ENCODE data around the gene CLIC5. TPM values are rescaled to one million over a fixed set of nuclear protein-coding genes. Genes with fewer than 3 reads are reported as not detected.

CLIC5 gene
- polyA plus RNA-seq, 4 donors = 18.6 to 197 (median 191) TPM

DNA sequence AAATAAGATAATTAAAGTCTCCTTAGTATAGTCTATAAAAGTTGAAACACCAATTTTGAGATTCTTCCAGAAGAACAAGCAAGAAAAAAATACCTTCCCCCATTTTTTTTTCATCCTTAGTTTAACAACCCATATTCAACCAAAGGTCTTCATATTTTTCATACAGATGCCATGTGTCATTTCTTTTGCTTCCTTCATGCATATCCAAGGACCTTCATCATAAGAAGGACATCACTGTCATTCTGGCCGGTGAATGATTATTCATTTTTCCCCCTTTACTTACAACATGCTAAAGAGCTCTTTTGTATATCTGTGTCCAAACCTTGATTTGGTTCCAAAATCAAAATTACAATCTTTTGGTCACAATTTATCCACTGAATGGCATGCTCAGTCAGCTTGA lies 21.3 kb upstream of the CLIC5 start:
- no peak for DNase-seq (ENCODE audit: low read depth in 4 of 4, low spot score in 3 of 4)

DNA sequence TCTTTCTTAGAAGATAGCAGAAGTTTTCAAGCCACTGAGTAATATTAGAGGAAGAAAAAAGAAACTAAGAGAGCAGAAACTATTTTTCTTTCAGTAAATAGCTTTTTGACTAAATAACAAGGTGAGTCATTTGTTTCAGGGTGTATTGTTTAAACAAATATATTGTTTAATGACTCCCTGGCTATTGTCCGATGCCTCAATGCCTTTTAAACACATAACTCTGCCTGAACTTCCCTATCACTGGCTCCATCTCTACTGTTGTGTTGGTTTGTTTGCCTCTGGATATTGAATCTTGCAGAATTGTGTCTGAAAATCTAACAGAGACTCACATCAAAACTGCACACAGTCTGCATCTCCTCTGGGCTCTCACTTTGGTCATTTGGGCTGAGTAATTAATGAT lies 19.6 kb upstream of the CLIC5 start:
- DNase-seq (ENCODE audit: low read depth in 4 of 4, low spot score in 3 of 4) = no peak

DNA sequence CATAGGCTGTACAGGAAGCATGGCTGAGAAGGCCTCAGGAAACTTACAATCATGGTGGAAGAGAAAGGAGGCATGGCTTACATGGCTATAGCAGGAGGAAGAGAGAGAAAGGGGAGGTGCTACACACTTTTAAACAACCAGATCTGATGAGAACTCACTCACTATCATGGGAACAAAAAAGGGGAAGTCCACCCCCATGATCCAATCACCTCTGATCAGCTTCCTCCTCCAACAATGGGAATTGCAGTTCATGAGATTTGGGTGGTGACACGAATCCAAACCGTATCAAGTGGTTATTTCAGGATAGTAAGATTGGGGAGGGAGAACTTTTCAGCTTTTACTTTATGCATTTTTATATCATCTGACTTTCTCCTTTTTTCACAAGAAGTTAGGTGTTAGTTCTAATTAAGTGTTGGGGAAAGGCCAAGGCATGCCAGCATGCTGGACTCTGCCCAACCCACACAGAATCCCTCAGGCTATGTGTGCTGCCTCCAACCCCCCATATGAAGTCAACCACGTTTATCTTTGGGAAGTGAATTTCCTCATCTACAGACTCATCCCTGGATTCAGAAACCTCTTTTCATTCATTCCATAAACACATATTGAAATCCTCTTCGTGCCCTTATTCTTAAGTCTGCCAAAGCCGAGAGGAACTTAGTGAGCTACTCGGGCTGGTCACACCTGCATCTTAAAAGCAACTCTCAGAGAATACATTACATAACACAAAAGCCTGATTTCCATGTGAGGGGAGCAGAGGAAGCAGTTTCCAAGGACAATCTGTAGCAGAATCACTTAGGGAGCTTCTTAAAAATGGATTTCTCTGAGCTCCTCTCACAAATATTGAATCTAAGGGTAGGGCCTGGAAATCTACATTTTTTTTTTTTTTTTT lies 16.7 kb upstream of the CLIC5 start:
- no peak for DNase-seq (ENCODE audit: low read depth in 4 of 4, low spot score in 3 of 4)

DNA sequence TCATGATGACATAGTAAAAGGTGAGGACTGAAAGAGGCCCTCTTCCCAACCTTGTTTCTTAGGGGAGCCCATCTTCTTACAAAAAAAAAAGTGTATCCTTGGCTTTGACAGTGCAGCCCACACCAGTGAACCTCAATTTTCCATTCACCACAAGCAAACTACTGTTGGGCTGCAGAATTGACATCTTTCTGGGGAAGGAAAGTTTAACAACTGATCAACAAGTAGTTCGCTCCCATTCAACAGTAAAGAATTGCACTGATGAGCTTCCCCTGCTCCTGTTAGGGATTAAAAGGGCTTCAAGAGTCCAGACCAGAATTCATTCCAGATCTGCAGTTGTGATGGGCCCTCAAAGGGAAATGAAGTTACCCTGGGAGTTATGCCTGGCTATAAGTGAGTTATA lies 13.9 kb upstream of the CLIC5 start:
- no peak for DNase-seq (ENCODE audit: low read depth in 4 of 4, low spot score in 3 of 4)

DNA sequence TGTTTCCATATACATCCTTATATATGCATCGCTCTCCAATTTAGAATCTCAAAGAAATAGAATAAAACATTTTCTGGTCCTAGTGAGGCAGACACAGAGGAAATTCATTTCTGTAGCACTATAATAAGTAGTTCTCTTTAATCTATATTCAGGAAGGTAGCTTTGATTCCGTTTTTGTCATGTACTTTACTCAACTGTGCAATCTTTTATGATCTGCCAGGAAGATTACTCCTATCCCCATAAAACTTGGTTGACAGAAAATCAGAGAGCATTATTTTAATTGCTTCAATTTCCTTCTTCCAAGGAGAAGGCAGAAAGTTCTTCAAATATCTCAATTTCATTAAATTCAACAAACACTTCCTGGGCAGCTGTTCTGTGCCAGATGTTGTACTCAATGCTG lies 10.6 kb upstream of the CLIC5 start:
- DNase-seq (ENCODE audit: low read depth in 4 of 4, low spot score in 3 of 4) = no peak

DNA sequence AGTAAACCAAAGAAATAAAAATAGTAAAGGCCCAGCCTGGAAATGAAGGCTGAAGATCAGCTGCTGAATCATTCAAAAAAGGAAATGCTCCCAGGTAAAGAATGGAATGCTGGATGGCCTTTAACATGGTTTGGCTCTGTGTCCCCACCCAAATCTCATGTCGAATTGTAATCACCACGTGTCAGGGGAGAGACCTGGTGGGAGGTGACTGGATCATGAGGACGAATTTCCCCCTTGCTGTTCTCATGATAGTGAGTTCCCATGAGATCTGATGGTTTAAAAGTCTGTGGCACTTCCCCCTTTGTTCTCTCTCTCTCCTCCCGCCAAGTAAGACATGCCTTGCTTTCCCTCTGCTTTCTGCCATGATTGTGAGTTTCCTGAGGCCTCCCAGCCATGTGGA lies 9.9 kb upstream of the CLIC5 start:
- no peak for DNase-seq (ENCODE audit: low read depth in 4 of 4, low spot score in 3 of 4)

DNA sequence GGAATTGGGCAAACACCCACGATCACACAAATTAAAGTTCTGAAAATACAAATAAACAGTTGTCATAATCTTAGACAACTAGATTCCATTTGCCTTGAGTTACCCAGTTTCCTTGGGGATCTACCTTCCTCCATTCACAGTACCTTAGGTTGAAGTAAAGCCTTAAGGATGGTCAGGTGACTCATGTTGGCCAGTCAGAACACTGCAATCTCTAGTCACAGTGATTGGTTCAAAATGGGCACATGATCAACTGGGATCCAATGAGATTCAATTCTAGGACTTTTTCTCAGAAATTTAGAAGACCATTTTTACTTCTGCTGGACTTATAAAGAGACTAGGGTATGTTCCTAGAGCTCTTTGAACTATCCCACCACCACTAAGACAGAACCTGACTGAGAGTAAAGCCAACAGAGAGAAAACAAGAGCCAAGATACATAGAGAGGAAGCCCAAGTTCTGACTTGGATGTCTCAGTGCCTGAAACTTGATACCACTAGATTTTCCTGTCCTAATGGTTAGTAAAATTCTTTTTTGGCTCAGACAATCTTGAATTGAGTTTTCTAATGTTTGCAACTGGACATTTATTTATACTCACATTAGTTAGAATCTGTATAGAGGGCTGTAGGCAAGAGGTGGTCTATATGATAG lies 8.6 kb upstream of the CLIC5 start:
- DNase-seq (ENCODE audit: low read depth in 4 of 4, low spot score in 3 of 4) = no peak

DNA sequence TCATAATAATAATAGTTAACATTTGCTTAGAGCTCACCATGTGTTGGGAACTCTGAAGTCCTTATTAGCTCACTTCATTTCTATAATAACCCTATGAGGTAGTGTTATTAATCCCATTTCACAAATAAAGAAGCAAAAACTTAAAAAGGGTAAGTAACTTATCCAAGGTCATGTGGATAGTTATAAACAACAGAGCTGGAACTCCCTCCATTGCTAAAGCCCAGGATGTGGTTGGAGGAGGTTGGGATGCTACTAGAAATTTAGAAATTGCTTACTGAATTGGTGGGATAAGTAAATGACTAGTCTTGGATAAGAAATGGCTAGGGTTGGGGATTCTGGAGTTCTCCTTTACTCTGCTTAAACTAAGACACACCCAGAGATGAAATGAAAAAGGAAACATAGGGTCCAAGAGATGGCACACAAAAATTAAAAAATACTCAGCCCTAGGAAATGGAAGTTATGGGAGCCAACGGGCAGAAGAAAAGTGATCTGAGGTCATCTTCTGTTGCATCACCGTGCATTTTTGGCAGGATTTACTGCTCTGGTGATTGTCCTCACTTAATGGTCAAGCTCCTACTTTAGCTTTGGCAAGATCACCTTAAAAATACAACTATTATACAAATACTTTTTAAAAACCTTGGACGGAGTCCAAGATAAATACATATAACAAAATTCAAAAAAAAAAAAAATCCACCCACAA lies 7.7 kb upstream of the CLIC5 start:
- DNase-seq (ENCODE audit: low read depth in 4 of 4, low spot score in 3 of 4) = no peak

DNA sequence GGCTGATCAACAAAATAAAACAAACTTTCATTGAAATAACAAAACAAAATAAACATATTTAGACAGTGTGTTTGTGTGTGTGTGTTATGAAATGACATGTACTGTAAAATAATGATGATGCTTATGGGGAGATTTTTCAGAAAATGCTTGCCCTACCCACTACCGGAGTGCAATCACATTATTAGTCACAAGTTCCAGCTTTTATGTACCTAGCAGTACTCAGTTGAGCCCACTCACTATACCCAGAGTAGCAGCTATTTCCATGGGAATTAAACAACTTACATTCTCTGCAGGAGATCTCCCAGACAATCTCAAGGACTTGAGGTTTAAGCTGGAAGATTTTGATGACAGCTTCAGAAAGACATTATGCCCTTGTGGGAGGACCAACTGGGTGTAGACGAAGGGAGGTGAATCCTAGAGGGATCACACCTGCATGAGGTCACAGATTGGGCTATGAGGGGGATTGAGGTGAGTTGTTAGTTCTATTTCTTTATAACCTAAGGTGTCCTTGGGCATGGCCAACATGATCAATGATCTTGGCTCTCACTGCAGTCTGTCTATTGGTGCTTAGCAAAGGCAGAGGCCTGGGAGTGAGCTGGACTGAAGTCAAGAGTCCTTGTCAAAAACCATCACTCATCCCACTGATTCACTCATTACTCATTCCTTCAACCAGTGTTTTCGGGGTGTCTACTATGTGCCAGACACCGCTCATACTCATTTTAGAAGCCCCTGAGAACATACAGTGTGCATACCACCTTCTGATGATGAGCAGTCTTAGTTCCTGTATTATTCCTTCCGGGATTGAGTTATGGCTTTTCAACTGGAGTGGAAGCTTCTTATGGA lies 6.7 kb upstream of the CLIC5 start:
- no peak for DNase-seq (ENCODE audit: low read depth in 4 of 4, low spot score in 3 of 4)

DNA sequence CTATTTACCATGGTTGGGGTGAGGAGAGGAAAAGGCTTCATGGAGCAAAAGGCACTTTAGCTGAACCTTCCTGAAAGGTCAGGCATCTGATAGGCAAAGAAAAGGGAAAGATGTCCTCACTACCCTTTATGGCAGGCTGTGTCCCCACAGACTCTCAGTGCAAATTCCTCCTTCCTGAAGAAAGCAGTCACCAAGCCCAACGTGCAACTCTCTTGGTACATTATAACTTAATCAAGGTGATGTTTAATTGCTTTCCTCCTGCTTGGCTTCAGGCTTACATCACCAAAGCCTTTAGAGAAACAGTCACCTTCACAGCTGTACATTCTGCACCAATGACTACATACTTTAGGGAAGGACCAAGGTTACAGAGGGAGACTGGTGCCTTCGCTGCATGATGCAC lies 2.1 kb upstream of the CLIC5 start:
- no peak for DNase-seq (ENCODE audit: low read depth in 4 of 4, low spot score in 3 of 4)

DNA sequence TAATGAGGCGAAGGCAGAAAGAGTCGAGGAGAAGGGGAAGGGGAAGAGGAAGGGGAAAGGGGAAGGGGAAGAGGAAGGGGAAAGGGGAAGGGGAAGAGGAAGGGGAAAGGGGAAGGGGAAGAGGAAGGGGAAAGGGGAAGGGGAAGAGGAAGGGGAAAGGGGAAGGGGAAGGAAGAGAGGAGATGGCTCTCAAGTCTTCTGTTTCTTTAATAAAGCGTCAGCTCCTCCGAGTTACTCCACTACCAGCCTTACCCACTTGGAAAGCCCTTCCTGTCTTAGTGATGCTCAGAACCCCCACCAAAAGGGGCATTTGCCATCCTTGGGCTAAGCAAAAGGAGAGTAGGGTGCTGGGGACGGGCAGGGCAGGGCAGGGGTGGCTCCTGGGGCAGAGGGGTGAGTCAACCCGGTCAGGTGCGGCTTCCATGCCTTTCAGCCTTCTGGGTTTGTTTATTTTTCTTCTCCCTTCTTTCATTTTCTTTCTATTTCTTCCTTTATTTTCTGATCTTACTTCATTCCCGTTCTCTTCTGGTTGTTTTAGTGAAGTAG lies 476 bp upstream of the CLIC5 start:
- no peak for DNase-seq (ENCODE audit: low read depth in 4 of 4, low spot score in 3 of 4)

DNA sequence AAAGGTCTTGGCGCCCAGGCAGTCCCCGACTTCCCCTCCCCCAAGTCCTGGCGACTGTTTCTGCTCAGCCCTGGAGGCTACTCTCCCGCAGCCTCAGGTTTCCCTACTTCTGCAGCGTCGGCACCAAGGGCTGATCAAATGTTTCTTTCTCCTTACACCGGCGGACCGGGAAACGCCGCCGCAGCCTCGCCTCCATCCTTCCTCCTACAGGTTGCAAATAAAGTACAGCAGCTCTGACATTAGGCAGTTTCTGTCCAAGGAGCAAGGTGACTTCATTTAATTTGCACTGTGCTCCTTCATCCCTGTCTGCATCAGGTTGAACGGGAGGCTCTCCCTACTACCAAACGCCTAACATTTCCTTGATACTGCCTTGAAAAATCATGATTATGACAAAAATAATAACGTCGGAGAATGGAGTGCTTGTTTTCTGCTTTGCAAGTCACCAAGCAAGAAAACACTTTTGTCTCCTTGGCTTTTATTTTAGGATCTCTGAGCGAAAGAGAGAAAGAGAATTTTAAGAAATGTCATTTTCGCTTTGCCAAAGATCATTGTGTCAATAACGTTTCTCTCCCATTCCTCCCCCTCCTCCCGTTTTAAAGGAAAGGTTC lies 1.0 kb downstream of the CLIC5 start:
- no peak for DNase-seq (ENCODE audit: low read depth in 4 of 4, low spot score in 3 of 4)

DNA sequence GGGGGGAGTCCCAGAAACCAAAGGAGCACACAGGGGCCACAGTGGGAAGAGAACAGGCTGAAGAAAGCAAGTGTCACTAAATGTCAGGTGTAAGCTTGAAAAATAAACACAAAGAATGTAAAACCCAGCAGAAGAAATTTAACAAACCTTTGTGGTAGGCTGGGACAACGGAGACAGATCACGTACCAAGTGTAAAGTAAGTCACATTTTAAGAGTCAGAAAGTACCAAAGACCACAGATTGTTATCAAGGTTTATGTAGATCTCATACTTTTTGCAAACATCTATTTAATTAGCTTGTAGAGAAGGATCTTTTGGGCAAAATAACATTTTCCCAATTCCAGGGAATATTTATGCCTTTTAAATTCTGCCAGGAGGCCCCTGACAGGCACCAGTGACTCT lies 1.6 kb downstream of the CLIC5 start:
- no peak for DNase-seq (ENCODE audit: low read depth in 4 of 4, low spot score in 3 of 4)

DNA sequence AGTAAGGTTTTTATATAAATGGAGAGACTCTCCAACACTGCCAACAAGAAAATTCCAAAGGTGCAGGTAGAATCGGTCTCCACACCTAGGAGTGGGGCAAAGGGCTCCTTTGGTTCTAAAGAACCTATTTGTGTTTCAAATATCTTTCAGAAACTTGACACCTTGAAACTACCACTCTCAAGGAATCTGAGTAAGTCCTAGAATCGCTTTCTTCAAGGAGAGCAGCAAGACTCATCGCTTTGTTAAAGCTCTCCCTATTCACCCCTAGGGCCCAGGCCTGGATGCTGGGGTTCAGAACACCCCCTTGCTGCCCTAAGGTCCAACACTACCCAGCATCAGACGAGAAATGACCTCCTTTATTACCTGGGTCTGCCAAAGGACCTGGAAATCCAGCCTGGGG lies 2.0 kb downstream of the CLIC5 start:
- no peak for DNase-seq (ENCODE audit: low read depth in 4 of 4, low spot score in 3 of 4)

DNA sequence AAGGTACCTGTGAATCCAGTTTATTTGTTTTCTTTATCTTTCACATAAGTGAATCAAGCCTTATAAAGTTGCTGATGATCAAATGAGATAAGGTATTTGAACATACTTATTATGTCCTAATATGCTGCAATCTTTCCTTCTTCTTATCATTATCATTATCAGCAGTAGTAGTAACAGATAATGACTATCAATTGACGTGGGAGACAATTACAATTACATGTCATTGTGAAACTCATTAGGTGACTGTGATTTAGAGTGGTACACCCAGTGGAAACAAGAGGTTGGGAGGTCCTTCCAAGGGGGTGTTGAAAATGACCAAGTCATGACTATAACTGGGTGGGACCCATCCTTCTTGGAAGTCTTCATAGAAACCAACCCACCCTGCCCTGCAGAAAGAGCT lies 2.8 kb downstream of the CLIC5 start:
- DNase-seq (ENCODE audit: low read depth in 4 of 4, low spot score in 3 of 4) = no peak

DNA sequence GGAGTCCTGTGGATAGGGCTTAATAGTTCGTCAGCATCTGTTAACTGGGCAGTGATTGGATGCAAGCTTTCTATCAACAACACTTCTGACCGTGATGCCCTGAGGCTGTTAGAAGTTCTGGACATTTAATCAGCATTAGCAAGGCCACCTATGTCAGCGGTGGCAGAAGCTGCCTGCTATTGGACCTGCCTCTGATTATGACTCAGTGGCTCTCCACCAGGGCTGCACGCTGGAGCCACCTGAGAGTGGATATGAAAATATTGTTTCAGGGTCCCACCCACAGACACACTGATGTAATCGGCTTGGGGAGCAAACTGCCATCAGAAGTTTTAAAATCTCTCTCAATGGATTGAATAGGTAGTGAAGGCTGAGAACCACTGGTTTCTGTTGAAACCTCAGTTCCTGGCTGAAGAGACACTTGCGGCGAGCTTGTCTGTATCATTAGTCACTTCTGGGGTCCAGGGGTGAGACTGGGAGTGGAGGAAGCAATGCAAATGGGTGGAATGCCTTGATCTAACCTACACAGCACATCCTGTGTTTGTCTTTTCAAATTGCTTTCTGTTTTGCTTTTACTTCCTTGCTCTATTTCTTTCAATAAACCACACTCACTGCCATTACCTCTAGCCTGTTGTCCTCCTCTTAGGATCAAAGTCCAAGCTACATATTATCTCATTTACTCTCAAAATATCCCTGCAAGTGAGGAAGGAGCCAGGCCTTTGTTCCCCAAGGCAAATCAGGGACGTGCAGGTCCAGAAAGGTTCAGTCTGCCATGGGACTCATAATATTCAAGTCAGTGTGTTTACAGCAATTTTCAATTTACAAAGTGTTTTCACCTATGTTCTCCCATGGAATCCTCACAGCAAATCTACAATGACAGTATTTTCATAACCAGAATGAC lies 4.2 kb downstream of the CLIC5 start:
- no peak for DNase-seq (ENCODE audit: low read depth in 4 of 4, low spot score in 3 of 4)

DNA sequence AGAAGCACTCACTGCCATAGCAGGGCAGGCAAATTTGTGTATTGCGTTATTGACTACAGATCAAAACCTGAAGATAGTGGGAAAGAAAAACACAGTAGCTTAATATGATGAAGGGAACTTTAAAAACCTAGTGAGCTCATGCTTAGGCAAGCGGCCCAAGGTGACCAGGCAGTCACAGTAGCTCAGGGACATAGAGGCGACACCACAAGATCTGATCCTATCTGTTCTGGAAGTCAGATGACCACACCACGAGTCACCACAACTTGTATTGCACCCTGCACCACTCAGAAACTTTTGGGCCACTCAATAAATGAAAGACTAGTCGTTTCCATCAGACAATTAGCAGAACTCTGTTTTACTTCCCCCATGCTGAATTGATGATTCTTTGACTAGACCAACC lies 4.9 kb downstream of the CLIC5 start:
- DNase-seq (ENCODE audit: low read depth in 4 of 4, low spot score in 3 of 4) = no peak

DNA sequence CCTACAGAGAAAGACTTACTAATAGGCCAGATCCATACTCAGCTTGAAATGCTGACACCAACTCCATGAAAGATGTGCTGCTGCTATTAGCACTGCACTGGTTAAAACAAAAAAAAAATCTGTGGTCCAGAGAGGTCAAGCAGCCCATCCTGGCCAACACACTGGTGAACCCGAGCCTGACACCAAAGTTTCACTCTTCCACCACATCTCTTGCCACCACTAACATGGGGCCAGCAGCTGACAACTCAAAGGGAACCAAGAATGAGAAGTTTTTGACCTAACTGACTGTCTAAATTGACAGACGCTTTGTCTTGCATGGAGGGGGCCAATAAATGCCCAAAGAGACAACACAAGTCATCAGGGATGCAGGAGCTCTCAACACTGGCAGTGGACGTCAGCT lies 5.4 kb downstream of the CLIC5 start:
- DNase-seq (ENCODE audit: low read depth in 4 of 4, low spot score in 3 of 4) = no peak

DNA sequence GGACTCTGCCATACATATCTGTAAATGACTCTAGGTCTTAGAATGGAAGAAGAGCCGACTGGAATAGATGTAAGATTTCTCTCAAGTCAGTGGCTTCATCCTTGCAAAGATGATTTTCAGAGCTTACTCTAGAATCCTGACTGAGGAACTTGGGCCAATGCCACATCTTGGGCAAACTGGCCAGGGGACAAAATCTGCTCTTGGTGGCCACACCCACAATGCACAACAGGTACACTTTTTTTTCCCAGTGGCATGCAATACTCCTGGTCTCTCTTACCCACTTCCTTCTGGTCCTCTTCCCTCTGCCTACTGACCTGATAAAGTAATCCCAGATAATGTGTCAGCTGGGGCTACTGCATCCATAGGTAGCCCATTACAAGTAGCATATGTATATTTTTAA lies 13.4 kb downstream of the CLIC5 start:
- DNase-seq (ENCODE audit: low read depth in 4 of 4, low spot score in 3 of 4) = no peak
